Stimulated activated naive CD8-positive, alpha-beta T cell treated with anti-CD3 and anti-CD28 coated beads, Interleukin-15, Interleukin-2, amounts not matched to agents 100 ng/mL and 50 ng/mL, for 24 hours (primary cell): Measurements from ENCODE around the gene ANKRD44.

Experiments
- H3K27ac Mint-ChIP-seq: one replicate; pipeline ENCODE4 v1.8.0; 2021; ENCODE audit warnings: mild to moderate bottlenecking, mixed read lengths
- H3K27me3 Mint-ChIP-seq: one replicate; pipeline ENCODE4 v1.8.0; 2021; ENCODE audit warnings: mixed read lengths
- H3K36me3 Mint-ChIP-seq: one replicate; pipeline ENCODE4 v1.8.0; 2021; ENCODE audit warnings: low read depth, mixed read lengths
- H3K4me1 Mint-ChIP-seq: one replicate; pipeline ENCODE4 v1.8.0; 2021; ENCODE audit warnings: low read depth, mixed read lengths
- H3K4me3 Mint-ChIP-seq: one replicate; pipeline ENCODE4 v1.8.0; 2021; ENCODE audit warnings: mild to moderate bottlenecking, mixed read lengths
- H3K9me3 Mint-ChIP-seq: one replicate; pipeline ENCODE4 v1.8.0; 2021; ENCODE audit warnings: mixed read lengths

The ANKRD44 gene

DNA sequence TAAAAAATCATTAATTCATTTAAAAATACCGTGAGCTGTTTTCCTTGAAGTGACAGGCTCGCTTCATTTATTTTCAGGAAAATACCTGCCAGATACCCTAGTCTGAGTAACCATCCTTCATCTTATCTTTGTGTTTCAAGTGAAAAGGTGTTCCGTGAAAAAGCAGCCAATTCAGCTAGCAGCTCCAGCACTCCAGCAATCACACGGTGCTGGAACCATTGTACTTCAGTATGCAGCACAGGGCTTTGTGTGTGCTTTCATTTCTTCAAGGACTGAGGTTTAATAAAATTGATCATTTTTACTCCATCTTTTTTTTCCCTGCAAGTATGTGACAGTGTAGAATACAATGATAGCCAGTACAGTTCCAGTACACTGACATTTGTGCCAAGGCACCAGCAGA lies 344.9 kb downstream of the ANKRD44 start:
- peaks cover 26% of the 10 kb centered on the region for H3K4me1 Mint-ChIP-seq
- no peaks in the 10 kb centered on the region for H3K36me3 Mint-ChIP-seq
- no peaks in the 10 kb centered on the region for H3K27me3 Mint-ChIP-seq
- H3K4me3 Mint-ChIP-seq, result no peak overlapping the region
- H3K27ac Mint-ChIP-seq, result no peak overlapping the region
- no peaks in the 10 kb centered on the region for H3K9me3 Mint-ChIP-seq

DNA sequence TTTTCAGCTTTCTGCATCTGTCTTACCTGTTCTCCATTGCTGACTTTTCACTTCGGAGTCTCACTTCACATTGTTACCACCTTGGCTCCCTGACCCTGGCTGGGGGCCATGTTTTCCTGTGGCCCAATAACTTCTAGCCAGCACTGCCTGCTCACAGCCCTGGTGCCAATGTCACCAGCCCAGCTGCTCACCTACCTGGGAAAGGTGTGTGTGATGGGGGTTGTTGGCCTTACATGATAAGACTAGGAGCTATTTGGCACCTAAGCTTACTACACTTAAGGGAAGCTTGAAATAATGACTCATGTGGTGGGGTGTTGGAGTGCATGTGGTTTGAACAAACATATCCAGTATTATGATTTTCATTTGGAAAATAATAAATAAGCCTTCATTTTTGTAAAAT lies 346.6 kb downstream of the ANKRD44 start:
- no peaks in the 10 kb centered on the region for H3K27me3 Mint-ChIP-seq
- no peaks in the 10 kb centered on the region for H3K9me3 Mint-ChIP-seq
- H3K4me3 Mint-ChIP-seq, result no peak overlapping the region
- no peaks in the 10 kb centered on the region for H3K36me3 Mint-ChIP-seq
- H3K27ac Mint-ChIP-seq, result no peak overlapping the region
- peaks cover 26% of the 10 kb centered on the region for H3K4me1 Mint-ChIP-seq

DNA sequence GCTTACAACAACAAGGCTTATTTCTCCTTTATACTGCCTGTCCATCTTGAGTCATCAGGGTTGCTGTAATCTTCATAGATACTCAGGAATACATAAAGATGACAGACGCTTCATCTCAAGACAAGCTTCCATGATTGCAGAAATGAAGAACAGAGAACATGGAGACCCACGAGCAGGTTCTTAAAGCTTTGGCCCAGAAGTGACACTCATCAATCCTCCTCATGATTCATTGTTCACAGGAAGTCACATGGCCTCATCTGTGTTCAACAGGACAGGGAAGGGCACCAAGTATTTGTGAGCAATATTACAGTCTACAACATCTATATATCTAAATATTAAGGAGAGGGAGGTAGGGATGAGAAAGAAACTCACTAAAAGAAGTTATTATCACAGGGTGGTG lies 347.5 kb downstream of the ANKRD44 start:
- no peaks in the 10 kb centered on the region for H3K27me3 Mint-ChIP-seq
- peaks cover 31% of the 10 kb centered on the region for H3K4me1 Mint-ChIP-seq
- peaks cover 3% of the 10 kb centered on the region for H3K36me3 Mint-ChIP-seq
- no peaks in the 10 kb centered on the region for H3K9me3 Mint-ChIP-seq
- peak overlapping the region; percentile 47 for H3K27ac Mint-ChIP-seq
- peak overlapping the region; percentile 14 for H3K4me3 Mint-ChIP-seq

DNA sequence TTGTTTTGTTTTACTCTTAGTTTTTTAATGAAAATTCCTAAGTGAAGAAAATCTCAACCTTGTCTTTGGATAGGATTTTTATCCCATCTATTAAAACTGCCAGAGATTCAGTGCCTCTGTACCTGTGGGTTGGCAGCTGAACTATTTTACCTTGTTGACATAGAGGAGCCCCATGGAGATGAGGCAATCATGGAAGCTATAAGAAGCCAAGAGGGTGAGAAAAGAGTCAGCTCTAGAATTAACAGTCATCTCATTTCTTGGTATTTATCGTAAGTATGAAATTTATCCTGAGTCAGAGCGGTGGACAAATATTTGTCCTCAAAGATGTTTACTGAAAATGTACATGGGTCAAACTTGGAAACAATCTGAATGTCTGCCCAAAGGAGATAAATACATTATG lies 348.3 kb downstream of the ANKRD44 start:
- no peak overlapping the region for H3K4me3 Mint-ChIP-seq
- H3K9me3 Mint-ChIP-seq, result no peaks in the 10 kb centered on the region
- H3K27me3 Mint-ChIP-seq, result no peaks in the 10 kb centered on the region
- H3K27ac Mint-ChIP-seq, result peak overlapping the region; percentile 54
- peaks cover 3% of the 10 kb centered on the region for H3K36me3 Mint-ChIP-seq
- peaks cover 31% of the 10 kb centered on the region for H3K4me1 Mint-ChIP-seq

DNA sequence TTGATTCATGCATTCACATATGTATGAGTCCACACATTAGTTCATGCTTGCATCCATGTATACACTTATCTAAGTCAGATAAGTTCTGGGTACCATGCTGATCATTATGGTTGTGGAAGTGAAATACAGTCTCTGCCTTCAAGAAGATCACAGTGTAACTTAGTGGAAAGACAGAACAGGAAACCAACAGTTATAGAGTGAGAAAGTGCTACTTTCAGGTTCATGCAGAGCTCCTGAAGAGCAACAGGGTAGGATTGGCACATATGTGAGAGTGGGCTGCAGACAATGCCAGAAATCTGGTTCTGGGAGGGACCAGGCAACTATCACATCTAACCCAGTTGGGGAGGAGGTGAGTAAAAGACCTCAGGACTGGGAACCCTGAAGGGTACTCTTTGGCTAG lies 348.7 kb downstream of the ANKRD44 start:
- peaks cover 31% of the 10 kb centered on the region for H3K4me1 Mint-ChIP-seq
- H3K4me3 Mint-ChIP-seq, result no peak overlapping the region
- no peaks in the 10 kb centered on the region for H3K9me3 Mint-ChIP-seq
- H3K36me3 Mint-ChIP-seq, result peaks cover 3% of the 10 kb centered on the region
- H3K27ac Mint-ChIP-seq, result peak overlapping the region; percentile 54
- no peaks in the 10 kb centered on the region for H3K27me3 Mint-ChIP-seq

DNA sequence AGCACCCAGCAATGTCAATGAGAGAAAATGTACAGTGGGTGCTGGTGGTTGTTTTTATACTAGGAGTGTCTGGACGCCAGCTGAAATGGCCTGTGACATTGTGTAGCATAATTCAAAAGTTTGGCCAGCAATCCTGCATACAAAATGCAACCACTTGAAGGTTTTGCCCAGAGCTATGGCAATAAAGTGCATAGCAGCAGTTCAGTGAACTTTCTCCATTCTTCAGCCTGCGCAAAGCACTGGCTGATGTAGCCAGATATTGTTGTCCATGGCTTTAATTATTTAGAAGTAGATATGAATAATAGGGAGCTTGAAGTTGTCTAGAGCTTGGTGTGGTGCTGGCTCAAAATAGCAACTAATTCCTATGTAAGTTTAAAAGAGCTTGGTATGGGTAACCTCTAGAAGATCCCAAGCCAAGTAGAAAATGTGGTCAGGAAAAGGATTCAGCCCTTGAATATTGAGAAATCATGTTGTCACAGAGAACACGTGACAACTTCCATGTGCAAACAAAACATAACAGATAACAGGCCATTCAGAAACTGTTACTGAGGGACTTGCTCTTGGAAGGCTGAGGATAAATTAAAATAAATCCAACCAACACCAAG lies 350.7 kb downstream of the ANKRD44 start:
- Mint-ChIP-seq H3K9me3 (no peaks in the 10 kb centered on the region), H3K4me3 (no peak overlapping the region), H3K4me1 (peaks cover 31% of the 10 kb centered on the region), H3K36me3 (peaks cover 3% of the 10 kb centered on the region), H3K27me3 (no peaks in the 10 kb centered on the region), H3K27ac (no peak overlapping the region)

DNA sequence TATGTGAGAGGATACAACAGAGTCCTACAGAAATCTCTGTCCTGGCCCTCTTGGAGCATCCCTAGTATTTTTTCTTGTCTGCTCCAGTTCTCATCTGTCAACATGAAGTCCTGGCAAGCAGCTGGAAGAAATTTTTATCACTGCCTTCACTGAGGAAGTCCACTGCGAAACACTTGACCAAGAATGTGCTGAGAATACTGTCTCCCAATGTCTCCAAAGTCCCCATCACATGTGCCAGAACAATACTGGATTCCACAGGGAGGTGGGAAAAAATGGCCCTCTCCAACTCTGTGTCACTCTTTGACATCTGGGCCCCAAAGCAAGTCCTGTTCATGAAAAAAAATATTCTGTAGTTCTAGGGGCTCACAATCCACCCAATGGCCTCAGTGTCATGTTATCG lies 351.3 kb downstream of the ANKRD44 start:
- Mint-ChIP-seq H3K36me3 (peaks cover 3% of the 10 kb centered on the region), H3K9me3 (no peaks in the 10 kb centered on the region), H3K4me3 (no peak overlapping the region), H3K27ac (no peak overlapping the region), H3K27me3 (no peaks in the 10 kb centered on the region), H3K4me1 (peaks cover 31% of the 10 kb centered on the region)

DNA sequence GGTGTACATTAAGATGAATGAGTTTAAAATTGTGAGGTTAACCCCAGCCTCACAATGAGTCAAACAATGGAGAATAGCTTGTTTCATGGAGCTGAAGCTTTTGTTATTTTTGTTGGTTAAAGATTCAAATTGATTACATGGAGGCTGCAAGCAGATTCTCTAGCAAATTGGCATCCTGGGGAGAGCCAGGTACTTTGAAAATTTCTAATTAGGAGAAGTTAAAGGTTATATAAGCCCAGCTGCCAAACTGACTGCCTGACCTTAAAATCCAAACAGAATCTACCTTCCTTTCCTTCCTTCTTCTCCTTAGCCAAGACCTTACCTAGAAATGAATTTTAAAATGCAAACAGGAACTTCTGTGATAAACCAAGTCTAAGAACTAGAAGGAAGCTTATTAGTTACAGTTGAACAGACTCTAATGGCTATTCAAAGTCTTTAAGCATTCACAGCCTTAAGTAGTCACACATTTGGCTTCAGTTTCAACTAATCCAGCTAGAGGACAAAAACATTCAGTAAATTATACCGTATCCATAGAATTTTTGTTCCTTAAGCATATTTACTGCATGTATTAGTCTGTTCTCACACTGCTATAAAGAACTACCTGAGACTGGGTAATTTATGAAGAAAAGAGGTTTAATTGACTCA lies 352.6 kb downstream of the ANKRD44 start:
- H3K4me1 Mint-ChIP-seq, result peaks cover 23% of the 10 kb centered on the region
- peak overlapping the region; percentile 24 for H3K27ac Mint-ChIP-seq
- H3K36me3 Mint-ChIP-seq, result peaks cover 3% of the 10 kb centered on the region
- H3K4me3 Mint-ChIP-seq, result no peak overlapping the region
- H3K27me3 Mint-ChIP-seq, result no peaks in the 10 kb centered on the region
- no peaks in the 10 kb centered on the region for H3K9me3 Mint-ChIP-seq

DNA sequence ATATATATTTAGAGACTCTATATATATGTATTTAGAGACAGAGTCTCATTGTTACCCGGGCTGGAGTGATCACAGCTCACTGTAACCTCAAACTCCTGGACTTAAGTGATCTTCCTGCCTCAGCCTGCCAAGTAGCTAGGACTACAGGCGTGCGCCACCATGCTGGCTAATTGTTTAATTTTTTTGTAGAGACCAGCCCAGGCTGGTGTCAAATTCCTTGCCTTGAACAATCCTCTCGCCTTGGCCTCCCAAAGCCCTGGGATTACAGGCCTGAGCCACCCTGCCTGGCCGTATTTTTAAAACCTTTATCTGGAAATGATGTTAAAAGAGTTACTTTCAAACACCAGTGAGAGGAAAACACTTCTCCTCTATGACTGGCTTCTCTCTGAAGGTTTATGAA lies 353.1 kb downstream of the ANKRD44 start:
- Mint-ChIP-seq H3K27ac (no peak overlapping the region), H3K9me3 (no peaks in the 10 kb centered on the region), H3K27me3 (no peaks in the 10 kb centered on the region), H3K4me1 (peaks cover 18% of the 10 kb centered on the region), H3K36me3 (peaks cover 3% of the 10 kb centered on the region), H3K4me3 (no peak overlapping the region)

DNA sequence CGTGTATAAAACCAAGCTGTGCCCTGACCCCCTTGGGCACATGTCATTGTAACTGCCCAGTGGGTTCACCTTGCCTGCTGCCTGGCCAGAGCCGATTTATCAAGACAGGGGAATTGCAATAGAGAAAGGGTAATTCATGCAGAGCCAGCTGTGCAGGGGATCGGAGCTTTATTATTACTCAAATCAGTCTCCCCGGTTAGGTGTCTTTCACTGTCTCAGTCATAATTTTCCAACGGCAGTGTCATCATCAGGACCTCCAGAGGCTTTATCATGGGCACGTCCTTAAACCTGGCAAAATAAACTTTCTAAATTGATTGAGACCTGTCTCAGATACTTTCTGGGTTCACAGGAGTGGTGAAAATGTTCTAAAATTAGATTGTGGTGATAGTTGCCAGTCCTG lies 354.5 kb downstream of the ANKRD44 start:
- Mint-ChIP-seq H3K4me1 (peaks cover 5% of the 10 kb centered on the region), H3K36me3 (peaks cover 3% of the 10 kb centered on the region), H3K27me3 (peaks cover 4% of the 10 kb centered on the region), H3K4me3 (no peak overlapping the region), H3K27ac (no peak overlapping the region), H3K9me3 (no peaks in the 10 kb centered on the region)

DNA sequence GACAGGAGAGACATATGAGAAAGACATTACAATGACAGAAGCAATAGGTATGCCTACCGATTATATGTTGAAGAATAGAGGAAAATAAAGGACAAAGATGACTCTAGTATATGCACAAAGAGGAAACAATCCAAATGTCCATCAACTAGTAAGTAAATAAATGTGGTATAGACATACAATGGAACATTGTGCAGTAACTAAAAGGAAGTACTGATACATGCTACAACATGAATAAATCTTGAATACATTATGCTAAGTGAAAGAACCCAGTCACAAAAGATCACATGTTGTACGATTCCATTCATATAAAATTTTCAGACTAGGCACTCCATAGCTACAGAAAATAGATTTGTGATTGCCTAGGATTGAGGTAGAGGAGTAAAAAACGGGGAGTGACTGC lies 355.5 kb downstream of the ANKRD44 start:
- H3K9me3 Mint-ChIP-seq, result no peaks in the 10 kb centered on the region
- H3K27me3 Mint-ChIP-seq, result peaks cover 4% of the 10 kb centered on the region
- H3K36me3 Mint-ChIP-seq, result peaks cover 3% of the 10 kb centered on the region
- H3K27ac Mint-ChIP-seq, result no peak overlapping the region
- H3K4me1 Mint-ChIP-seq, result peaks cover 5% of the 10 kb centered on the region
- H3K4me3 Mint-ChIP-seq, result no peak overlapping the region

DNA sequence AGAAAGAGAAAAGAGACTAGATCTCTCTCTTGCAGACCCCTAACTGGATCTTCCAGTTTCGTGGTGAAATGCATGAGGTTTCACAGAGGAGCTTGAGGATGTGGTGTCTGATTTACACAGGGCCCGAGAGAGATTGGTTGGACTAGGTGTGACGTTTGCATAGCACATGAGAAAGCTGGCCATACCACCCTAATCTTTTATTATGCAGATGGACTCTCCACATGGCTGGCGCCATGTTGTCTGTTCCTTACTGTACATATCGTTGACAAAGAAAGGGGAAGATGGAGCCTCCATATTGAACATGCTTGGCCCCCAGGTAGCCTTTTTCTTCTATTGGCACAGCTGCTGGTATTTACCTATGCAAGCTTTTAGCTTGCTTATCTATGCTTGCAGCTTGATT lies 356.6 kb downstream of the ANKRD44 start:
- H3K36me3 Mint-ChIP-seq, result peaks cover 3% of the 10 kb centered on the region
- H3K27ac Mint-ChIP-seq, result no peak overlapping the region
- no peaks in the 10 kb centered on the region for H3K9me3 Mint-ChIP-seq
- peaks cover 5% of the 10 kb centered on the region for H3K4me1 Mint-ChIP-seq
- peaks cover 4% of the 10 kb centered on the region for H3K27me3 Mint-ChIP-seq
- H3K4me3 Mint-ChIP-seq, result no peak overlapping the region

DNA sequence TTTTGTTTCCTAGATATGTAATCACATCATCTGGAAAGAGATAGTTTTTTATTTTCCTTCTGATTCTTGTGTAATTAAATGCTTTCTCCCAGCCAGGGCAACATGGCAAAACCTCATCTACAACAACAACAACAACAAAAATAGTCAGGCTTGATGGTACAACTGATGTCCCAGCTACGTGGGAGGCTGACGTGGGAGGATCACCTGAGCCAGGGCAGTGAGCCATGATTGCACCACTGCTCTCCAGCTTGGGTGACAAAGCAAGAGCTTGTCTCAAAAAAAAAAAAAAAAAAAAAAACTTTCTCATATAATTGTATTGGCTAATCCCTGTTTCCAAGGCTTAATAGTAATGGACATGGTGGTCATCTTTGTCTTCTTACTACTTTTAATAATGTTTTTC lies 357.6 kb downstream of the ANKRD44 start:
- H3K36me3 Mint-ChIP-seq, result no peaks in the 10 kb centered on the region
- H3K9me3 Mint-ChIP-seq, result no peaks in the 10 kb centered on the region
- H3K27ac Mint-ChIP-seq, result no peak overlapping the region
- no peaks in the 10 kb centered on the region for H3K4me1 Mint-ChIP-seq
- H3K27me3 Mint-ChIP-seq, result peaks cover 4% of the 10 kb centered on the region
- H3K4me3 Mint-ChIP-seq, result no peak overlapping the region

DNA sequence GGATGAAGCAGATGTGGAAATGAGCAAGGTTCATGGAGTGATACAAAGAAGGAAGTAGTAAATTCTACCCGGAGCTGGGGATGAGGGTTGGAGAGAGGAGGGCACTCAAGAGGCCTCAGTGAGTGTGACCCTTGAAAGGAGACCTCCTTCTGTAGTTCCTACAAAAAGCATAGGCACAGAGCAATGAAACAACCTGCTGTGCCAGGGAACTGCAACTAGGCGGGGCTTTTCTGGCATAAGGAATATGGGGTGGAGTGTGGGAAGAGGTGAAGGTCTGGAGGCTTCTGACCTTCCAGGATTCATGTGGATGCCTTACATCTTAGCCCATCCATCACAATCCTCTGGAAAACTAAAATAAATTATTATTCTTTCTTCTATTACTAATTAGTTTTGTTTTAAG lies 358.6 kb downstream of the ANKRD44 start:
- Mint-ChIP-seq H3K36me3 (no peaks in the 10 kb centered on the region), H3K4me1 (no peaks in the 10 kb centered on the region), H3K27me3 (peaks cover 4% of the 10 kb centered on the region), H3K9me3 (no peaks in the 10 kb centered on the region), H3K27ac (no peak overlapping the region), H3K4me3 (no peak overlapping the region)

DNA sequence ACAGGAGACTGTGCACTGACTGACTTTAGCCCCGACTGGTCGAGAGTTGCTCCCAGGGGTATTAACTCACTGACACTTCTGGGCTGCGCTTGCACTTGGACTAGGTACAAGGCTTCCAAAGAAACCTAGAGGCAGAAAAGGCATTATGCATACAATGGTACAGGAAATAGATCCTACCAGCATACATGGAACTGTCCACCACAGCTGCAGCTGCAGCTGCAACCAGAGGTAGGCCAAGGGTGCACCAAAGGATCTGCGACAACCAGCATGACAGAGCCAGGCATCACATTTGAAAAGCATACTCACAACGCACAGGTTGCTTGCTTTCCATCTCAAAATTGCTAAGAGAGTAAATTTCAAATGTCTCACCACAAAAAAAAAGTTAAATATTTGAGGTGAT lies 361.5 kb downstream of the ANKRD44 start:
- no peaks in the 10 kb centered on the region for H3K36me3 Mint-ChIP-seq
- peaks cover 8% of the 10 kb centered on the region for H3K27me3 Mint-ChIP-seq
- H3K27ac Mint-ChIP-seq, result no peak overlapping the region
- no peaks in the 10 kb centered on the region for H3K9me3 Mint-ChIP-seq
- no peak overlapping the region for H3K4me3 Mint-ChIP-seq
- H3K4me1 Mint-ChIP-seq, result no peaks in the 10 kb centered on the region

DNA sequence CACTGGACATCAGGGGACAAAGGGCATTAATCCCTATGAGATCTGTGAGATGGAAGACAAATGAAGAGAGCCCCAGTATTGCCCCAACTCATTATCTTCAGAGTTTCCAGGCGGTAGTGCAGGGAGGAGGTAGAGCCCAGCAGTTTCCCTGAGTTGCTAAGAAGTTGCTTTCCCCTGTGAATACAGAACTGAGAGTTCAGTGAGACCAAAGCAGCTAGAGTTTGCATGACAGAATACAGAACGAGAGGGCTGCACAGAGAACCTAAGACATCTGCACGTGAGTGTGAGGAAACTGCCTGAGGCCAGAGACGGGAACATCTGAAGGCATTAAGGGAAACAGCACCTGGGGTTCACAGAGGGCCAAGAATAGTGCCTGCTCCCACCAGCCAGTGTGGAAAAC lies 366.0 kb downstream of the ANKRD44 start:
- no peaks in the 10 kb centered on the region for H3K9me3 Mint-ChIP-seq
- no peak overlapping the region for H3K4me3 Mint-ChIP-seq
- H3K4me1 Mint-ChIP-seq, result no peaks in the 10 kb centered on the region
- no peak overlapping the region for H3K27ac Mint-ChIP-seq
- H3K27me3 Mint-ChIP-seq, result peaks cover 4% of the 10 kb centered on the region
- H3K36me3 Mint-ChIP-seq, result no peaks in the 10 kb centered on the region
